Inflammatory macrophage treated with lipopolysaccharide for 1 hour (primary cell): ENCODE data around the gene HIVEP1.

ENCODE experiments used
- DNase-seq, 2 donors: peaks; one replicate each; pipeline ENCODE4 v3.0.0-alpha.2; 2020 to 2022

Gene HIVEP1

DNA sequence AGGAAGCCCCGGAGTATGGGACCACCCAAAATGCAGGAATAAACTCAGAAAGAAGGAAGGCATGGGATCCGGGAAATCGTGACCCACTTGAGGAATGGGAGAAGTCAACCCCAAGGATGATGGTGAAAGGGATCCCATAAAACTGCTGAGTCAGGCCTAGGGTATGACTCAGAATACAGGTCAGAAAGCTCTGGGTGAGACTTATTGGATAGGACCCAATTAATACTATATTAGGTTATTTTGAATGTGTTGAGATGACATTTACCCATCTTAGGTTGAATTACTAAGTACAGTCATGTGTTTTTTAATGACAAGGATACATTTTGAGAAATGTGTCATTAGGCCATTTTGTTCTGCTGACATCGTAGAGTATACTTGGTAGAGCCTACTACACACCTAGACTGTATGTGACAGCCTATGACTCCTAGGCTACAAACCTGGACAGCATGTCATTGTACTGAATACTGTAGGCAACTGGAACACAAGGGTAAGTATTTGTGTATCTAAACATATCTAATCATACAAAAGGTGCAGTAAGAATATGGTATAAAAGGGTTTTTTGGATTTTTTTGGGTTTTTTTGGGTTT lies 17.1 kb upstream of the HIVEP1 start:
- DNase-seq = no peak

DNA sequence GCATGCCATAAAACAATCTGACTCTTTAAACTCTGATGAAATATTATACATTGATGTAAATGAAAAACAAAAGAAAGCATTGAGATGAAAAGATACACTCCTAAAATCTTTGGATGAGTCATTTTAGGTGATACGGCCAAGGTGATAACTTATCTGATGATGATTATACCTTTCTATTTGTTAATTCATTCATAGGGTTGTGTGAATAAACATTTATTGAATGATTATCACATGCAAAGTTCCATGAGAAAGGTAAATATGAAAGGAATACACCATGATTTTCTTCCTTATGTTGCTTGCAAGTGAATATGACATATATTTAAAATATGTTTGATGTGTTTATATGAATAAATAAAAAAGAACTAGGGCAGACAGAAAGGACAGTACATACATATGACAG lies 15.4 kb upstream of the HIVEP1 start:
- DNase-seq = no peak

GRCh38 chr6:11999246-11999645 lies 12.9 kb upstream of the HIVEP1 start:
- DNase-seq = no peak

DNA sequence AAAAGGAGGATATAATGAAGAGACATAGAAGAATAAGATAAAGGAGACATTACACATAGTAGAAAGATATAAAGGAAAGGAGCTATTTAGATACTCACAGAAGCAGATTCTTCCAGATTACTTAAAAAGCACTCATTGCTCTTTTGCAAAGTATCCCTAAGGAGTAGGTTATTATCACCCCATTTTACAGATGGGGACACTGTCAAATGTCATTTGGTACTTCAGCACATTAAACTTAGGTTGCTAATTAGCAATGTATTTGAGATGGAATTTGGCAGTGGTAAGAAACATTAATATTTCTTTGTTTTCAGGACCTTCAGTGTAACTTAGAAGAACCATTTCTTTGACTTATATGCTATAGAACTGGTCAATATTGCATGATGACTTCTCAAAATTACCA lies 11.9 kb upstream of the HIVEP1 start:
- DNase-seq = no peak

GRCh38 chr6:12001004-12001705 lies 11.0 kb upstream of the HIVEP1 start:
- no peak for DNase-seq

GRCh38 chr6:12001706-12002435 lies 10.2 kb upstream of the HIVEP1 start:
- DNase-seq = no peak

- no peak for DNase-seq
Observed at GRCh38 chr6:12007473-12007872, 4.6 kb upstream of the HIVEP1 start.

DNA sequence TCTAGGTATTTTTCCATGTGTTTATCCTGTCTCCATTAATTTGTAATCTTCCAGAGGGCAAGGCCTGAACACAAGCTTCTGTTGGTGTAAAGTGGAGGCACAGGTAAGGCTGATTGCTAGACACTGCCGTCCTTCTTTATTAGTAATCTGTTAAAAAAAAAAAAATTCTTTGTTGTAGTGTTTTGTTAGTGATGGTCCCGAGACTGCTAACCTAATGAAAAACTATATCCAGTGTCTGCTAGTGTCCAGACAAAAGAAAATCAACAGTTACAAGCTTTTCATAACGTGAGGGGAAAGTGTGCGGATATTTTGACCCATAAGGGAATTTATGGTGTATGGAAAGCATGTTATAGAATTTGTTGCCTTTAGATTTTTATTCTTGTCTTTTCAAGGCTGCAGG lies 4.2 kb upstream of the HIVEP1 start:
- DNase-seq = no peak

- DNase-seq = peak; percentile 81 to 83
Observed at GRCh38 chr6:12008366-12009179, 3.5 kb upstream of the HIVEP1 start.

DNA sequence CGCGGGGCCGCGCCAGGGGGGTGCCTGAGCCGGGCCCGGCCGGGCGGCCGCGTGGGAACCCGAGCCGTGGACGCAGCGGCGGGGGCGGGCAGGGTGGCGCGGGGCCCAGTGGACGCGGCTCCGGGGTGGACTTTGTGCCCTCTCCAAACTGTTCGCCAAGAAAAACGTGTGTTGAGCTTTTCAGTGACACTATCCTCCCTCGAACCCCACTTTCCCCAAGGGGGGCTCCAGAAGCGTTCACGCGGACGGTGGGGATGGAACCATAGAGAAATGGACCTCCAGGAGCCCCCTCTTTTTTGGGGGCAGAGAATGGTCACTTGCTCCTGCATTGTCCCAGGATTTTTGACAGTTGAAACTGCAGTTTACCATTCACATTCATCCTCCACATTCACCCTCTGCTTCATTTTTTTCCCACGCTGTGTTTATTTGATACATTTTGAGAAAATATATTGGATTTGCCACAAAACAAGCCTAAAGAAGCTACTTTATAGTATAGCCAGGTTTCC lies 2.9 kb upstream of the HIVEP1 start:
- DNase-seq = peak in 1 of 2 donors; percentile 8

DNA sequence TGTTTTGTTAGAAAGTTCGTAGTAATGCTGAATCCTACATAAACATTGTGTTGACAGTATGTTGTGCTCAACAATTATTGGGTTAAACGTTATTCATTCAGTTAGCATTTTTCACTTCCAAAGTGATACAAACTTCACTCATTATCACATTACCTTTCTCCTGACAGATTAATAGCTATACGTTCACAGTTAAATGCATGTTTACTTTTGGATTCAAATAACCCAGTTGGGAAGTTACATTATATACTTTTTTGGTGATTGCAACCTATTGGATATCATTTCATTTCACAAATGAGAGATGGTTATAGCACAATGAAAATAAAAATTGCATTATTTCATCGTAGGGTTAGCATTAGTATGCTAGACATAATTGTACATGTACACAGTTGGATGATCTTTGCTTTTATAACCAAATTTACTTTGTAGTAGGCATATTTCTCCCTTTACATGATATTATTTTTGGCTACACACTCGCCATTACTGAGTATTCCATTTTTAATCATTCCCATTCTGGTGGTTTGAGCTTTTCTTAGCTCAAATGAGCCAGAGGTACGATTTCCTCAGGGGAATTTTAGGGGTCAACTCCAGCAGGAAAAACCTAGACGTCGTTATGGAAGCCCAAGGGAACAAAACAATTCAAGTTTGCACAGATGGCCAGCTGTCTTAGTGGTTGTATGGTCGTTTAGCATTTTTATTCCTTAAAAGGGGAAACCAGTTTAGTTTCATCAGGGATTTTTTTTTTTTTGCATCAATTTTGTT lies 2.1 kb upstream of the HIVEP1 start:
- DNase-seq = peak in 1 of 2 donors; percentile 13

GRCh38 chr6:12010635-12011275 lies 1.4 kb upstream of the HIVEP1 start:
- DNase-seq = no peak

- peak; percentile 98 for DNase-seq
Observed at GRCh38 chr6:12011276-12012037, 655 bp upstream of the HIVEP1 start.

- DNase-seq = peak; percentile 79 to 84
Observed at GRCh38 chr6:12012558-12013306, 620 bp downstream of the HIVEP1 start.

DNA sequence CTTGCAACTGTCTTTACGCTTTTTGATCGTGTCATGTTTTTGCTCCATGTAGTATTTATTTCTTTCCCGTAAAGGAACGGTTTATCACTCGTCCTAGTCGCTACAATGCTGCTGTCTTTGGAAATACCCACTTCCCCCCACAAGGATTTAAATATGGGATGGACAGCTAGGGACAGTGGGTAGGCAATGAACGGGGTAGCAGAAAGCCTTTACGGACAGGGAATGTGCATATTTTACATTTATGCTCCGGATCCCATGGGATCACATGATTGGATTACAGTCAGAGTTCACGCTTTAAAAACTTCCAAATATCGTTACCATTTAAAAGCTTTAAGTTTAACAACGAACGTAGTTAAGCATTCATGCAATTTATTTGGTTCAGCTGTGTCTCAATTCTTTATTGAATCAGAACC lies 1.2 kb downstream of the HIVEP1 start:
- no peak for DNase-seq

DNA sequence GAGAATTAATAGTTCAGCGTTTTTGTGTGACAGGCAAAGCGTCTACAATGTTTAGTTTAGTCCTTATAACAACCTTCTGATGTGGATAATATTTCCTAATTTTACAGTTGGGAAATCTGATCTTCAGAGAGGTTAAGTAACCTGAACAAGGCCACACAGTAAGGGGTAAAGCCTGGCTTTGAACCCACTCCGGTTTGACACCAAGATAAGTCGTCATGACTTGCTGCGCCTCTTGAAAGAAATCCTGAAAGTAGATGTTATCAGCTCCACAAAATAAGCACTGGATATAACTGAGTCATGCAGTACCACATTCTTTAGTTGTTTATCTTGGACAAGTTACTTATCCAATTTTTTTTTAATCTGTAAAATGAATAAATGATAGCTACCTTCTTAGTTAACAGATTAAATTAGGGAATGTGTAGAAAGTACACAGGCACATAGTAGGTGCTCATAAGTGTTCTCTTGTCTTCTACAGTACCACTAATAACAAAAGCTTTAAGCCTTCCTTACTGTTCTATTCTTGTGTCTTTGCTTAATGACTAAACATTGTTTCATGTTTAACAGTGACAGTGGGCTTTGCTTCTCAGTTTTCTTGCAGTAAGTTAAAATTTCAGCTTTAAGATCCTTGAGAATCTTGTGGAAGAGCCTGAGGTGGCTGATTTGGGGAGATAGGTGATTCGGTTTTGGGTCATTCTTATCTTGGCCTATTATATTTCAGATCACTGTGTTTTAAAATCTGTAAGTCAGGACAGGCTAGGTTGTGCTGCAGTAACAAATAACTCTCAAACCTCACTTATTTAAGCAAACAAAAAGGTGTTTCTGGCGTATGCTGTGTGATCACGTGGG lies 2.1 kb downstream of the HIVEP1 start:
- DNase-seq = no peak

- DNase-seq = no peak
Observed at GRCh38 chr6:12014873-12015149, 2.7 kb downstream of the HIVEP1 start.

- no peak for DNase-seq
Observed at GRCh38 chr6:12017263-12017662, 5.2 kb downstream of the HIVEP1 start.

GRCh38 chr6:12017876-12018401 lies 5.8 kb downstream of the HIVEP1 start:
- no peak for DNase-seq
